K562 (cell line): ENCODE data around the gene MINDY4.

Experiments
- CBX2 ChIP-seq: fragments of 200-600 bp; sonication (generic); IDR thresholded peaks from one replicate; pipeline ENCODE4 v1.6.1; 2012; ENCODE audit warnings: mild to moderate bottlenecking, low read length, inconsistent platforms; ENCODE audit not compliant: insufficient read depth, poor library complexity, severe bottlenecking
- CHD2 ChIP-seq: IDR thresholded peaks from 2 replicates; pipeline ENCODE4 v1.6.1; 2011; ENCODE audit warnings: low read depth, low read length
- CTCF ChIP-seq, 3 experiments: IDR thresholded peaks in 2 of 3; conservative IDR thresholded peaks in 1 of 3; 2 replicates each; pipeline ENCODE4 v1.5.1; 2011 to 2012; ENCODE audit warnings: low read length in 3 of 3, mild to moderate bottlenecking in 3 of 3, control low read depth in 2 of 3, improper control_type of control experiment in 1 of 3, inconsistent platforms in 1 of 3, low read depth in 1 of 3, mixed read lengths in 1 of 3, moderate library complexity in 1 of 3; ENCODE audit not compliant: insufficient read depth in 2 of 3
- HDAC6 ChIP-seq: IDR thresholded peaks from 2 replicates; pipeline ENCODE4 v1.6.1; 2012; ENCODE audit warnings: low read depth, mild to moderate bottlenecking, control low read depth, inconsistent platforms, low read length, moderate library complexity
- POLR2AphosphoS5 ChIP-seq: IDR thresholded peaks from 2 replicates; pipeline ENCODE4 v1.6.1; 2011; ENCODE audit warnings: mild to moderate bottlenecking, low read depth, low read length, moderate library complexity; ENCODE audit not compliant: control insufficient read depth, insufficient read depth
- TRIM25 ChIP-seq: fragments of 450-650 bp; IDR thresholded peaks from 2 replicates; pipeline ENCODE4 v1.7.0; 2016; ENCODE audit warnings: borderline replicate concordance
- USF2 ChIP-seq: sonication (generic); formaldehyde crosslinking; IDR thresholded peaks from 2 replicates; pipeline ENCODE4 v1.5.0; 2020; ENCODE audit warnings: missing genetic modification reagents

- TF ChIP-seq USF2 (CRISPR knock-in tag) (no peak), POLR2AphosphoS5 (no peak), CTCF (IDR thresholded peaks at IDR 0.05 in 2 of 3, conservative IDR thresholded peaks at IDR 0.05 in 1 of 3; ENCODE audit: insufficient read depth in 2 of 3, low read depth in 1 of 3, low read length in 3 of 3) (no peak), HDAC6 (no peak), CHD2 (no peak), CBX2 (no peak), TRIM25 (no peak)
Observed at GRCh38 chr7:30925117-30925516, 153.9 kb downstream of the MINDY4 start.
